ENCODE results near the gene ATXN10. TPM values are rescaled to one million over a fixed set of nuclear protein-coding genes. Genes with fewer than 3 reads are reported as not detected.
A peak's percentile ranks its signal among the peaks of the same experiment; 100 is the strongest.

Gene ATXN10
- total and polyA plus RNA-seq, 7 experiments from 2014 or later: 64.2 to 105 (median 76.1) TPM

- ChIA-PET POLR2A (no interaction called here), CTCF (interaction anchor here (0.6 to 1.6 kb wide), 4 partner anchors 9 to 45 kb away, joined by 3 to 8 read pairs (median 4); no protein-coding TSS in a partner anchor)
- Mint-ChIP-seq H3K27ac (peak overlapping the region in 3 of 9 donors; percentile 29 to 38 (median 31)), H3K4me1 (peaks cover 5 to 17% (median 8%) of the 10 kb centered on the region in 7 donors), H3K36me3 (peaks cover 0 to 21% (median 6%) of the 10 kb centered on the region in 5 donors), H3K9me3 (peaks cover 0 to 16% (median 6%) of the 10 kb centered on the region in 11 donors), H3K4me3 (no peak overlapping the region), H3K27me3 (peaks cover 28 to 53% (median 37%) of the 10 kb centered on the region in 5 donors)
- H3K27me3 ChIP-seq (ENCODE audit: control insufficient read depth in 2 of 2, insufficient read depth in 2 of 2, low read length in 2 of 2): no peaks in the 10 kb centered on the region
- no peaks in the 10 kb centered on the region for H3K36me3 ChIP-seq (ENCODE audit: control insufficient read depth in 2 of 3, insufficient read depth in 3 of 3, low read length in 3 of 3)
- H3K27ac ChIP-seq (ENCODE audit: low read depth, low read length): no peak overlapping the region
- H3K4me3 ChIP-seq (ENCODE audit: low read length): no peak overlapping the region
- peak; percentile 82 for ATAC-seq
- no peaks in the 10 kb centered on the region for H3K9me3 ChIP-seq (ENCODE audit: control insufficient read depth in 2 of 3, low read length in 3 of 3)
- no peaks in the 10 kb centered on the region for H3K4me1 ChIP-seq (ENCODE audit: control insufficient read depth in 2 of 2, insufficient read depth in 2 of 2, low read length in 2 of 2)
- DNase-seq: peak; percentile 19 to 79 (median 51)
- intact Hi-C loops (cut with micrococcal nuclease): no loop called here
Measured at GRCh38 chr22:45863981-45864751, 192.5 kb downstream of the ATXN10 start.

- ATAC-seq: no peak
- Mint-ChIP-seq H3K9me3 (peaks cover 0 to 16% (median 6%) of the 10 kb centered on the region in 11 donors), H3K4me1 (peaks cover 5 to 17% (median 8%) of the 10 kb centered on the region in 7 donors), H3K27ac (no peak overlapping the region), H3K36me3 (peaks cover 0 to 13% (median 6%) of the 10 kb centered on the region in 5 donors), H3K4me3 (no peak overlapping the region), H3K27me3 (peaks cover 30 to 61% (median 40%) of the 10 kb centered on the region in 5 donors)
- CTCF ChIA-PET: interaction anchor here (0.6 kb wide), 1 partner anchor 195 kb away, joined by 3 read pairs; no protein-coding TSS in a partner anchor
- Histone ChIP-seq H3K4me1 (ENCODE audit: control insufficient read depth in 2 of 2, insufficient read depth in 2 of 2, low read length in 2 of 2) (no peaks in the 10 kb centered on the region), H3K36me3 (ENCODE audit: control insufficient read depth in 2 of 3, insufficient read depth in 3 of 3, low read length in 3 of 3) (no peaks in the 10 kb centered on the region), H3K27ac (ENCODE audit: low read depth, low read length) (no peak overlapping the region), H3K9me3 (ENCODE audit: control insufficient read depth in 2 of 3, low read length in 3 of 3) (no peaks in the 10 kb centered on the region), H3K27me3 (ENCODE audit: control insufficient read depth in 2 of 2, insufficient read depth in 2 of 2, low read length in 2 of 2) (no peaks in the 10 kb centered on the region), H3K4me3 (ENCODE audit: low read length) (no peak overlapping the region)
- POLR2A ChIA-PET: no interaction called here
- DNase-seq: no peak
- intact Hi-C loops (cut with micrococcal nuclease): no loop called here
Measured at GRCh38 chr22:45864959-45865476, 193.4 kb downstream of the ATXN10 start.

GRCh38 chr22:45865561-45866125, 194.0 kb downstream of the ATXN10 start:
- H3K36me3 Mint-ChIP-seq: peaks cover 0 to 13% (median 4%) of the 10 kb centered on the region in 5 donors
- intact Hi-C loops (cut with micrococcal nuclease): no loop called here
- Histone ChIP-seq H3K36me3 (ENCODE audit: control insufficient read depth in 2 of 3, insufficient read depth in 3 of 3, low read length in 3 of 3) (no peaks in the 10 kb centered on the region), H3K27ac (ENCODE audit: low read depth, low read length) (no peak overlapping the region), H3K4me1 (ENCODE audit: control insufficient read depth in 2 of 2, insufficient read depth in 2 of 2, low read length in 2 of 2) (no peaks in the 10 kb centered on the region), H3K4me3 (ENCODE audit: low read length) (no peak overlapping the region), H3K27me3 (ENCODE audit: control insufficient read depth in 2 of 2, insufficient read depth in 2 of 2, low read length in 2 of 2) (no peaks in the 10 kb centered on the region), H3K9me3 (ENCODE audit: control insufficient read depth in 2 of 3, low read length in 3 of 3) (no peaks in the 10 kb centered on the region)
- ATAC-seq (no peak), DNase-seq (peak in 1 of 9 donors; percentile 6)
- H3K4me3 Mint-ChIP-seq: no peak overlapping the region
- ChIA-PET POLR2A (no interaction called here), CTCF (no interaction called here)
- H3K27me3 Mint-ChIP-seq: peaks cover 36 to 66% (median 44%) of the 10 kb centered on the region in 5 donors
- H3K27ac Mint-ChIP-seq: no peak overlapping the region
- peaks cover 0 to 17% (median 4%) of the 10 kb centered on the region in 11 donors for H3K9me3 Mint-ChIP-seq
- H3K4me1 Mint-ChIP-seq: peaks cover 5 to 17% (median 8%) of the 10 kb centered on the region in 7 donors

GRCh38 chr22:45866126-45866645, 194.6 kb downstream of the ATXN10 start:
- H3K27ac ChIP-seq (ENCODE audit: low read depth, low read length): no peak overlapping the region
- Mint-ChIP-seq H3K36me3 (peaks cover 0 to 13% (median 4%) of the 10 kb centered on the region in 5 donors), H3K27ac (no peak overlapping the region), H3K27me3 (peaks cover 37 to 66% (median 45%) of the 10 kb centered on the region in 5 donors), H3K4me3 (no peak overlapping the region), H3K4me1 (peaks cover 5 to 17% (median 8%) of the 10 kb centered on the region in 7 donors), H3K9me3 (peaks cover 0 to 19% (median 8%) of the 10 kb centered on the region in 11 donors)
- H3K27me3 ChIP-seq (ENCODE audit: control insufficient read depth in 2 of 2, insufficient read depth in 2 of 2, low read length in 2 of 2): no peaks in the 10 kb centered on the region
- ChIA-PET CTCF (interaction anchor here (0.5 kb wide), 1 partner anchor 54 kb away, joined by 3 read pairs; no protein-coding TSS in a partner anchor), POLR2A (no interaction called here)
- no peaks in the 10 kb centered on the region for H3K4me1 ChIP-seq (ENCODE audit: control insufficient read depth in 2 of 2, insufficient read depth in 2 of 2, low read length in 2 of 2)
- intact Hi-C loops (cut with micrococcal nuclease): no loop called here
- no peaks in the 10 kb centered on the region for H3K9me3 ChIP-seq (ENCODE audit: control insufficient read depth in 2 of 3, low read length in 3 of 3)
- ATAC-seq: no peak
- no peaks in the 10 kb centered on the region for H3K36me3 ChIP-seq (ENCODE audit: control insufficient read depth in 2 of 3, insufficient read depth in 3 of 3, low read length in 3 of 3)
- H3K4me3 ChIP-seq (ENCODE audit: low read length): no peak overlapping the region
- peak in 1 of 9 donors; percentile 19 for DNase-seq

- Histone ChIP-seq H3K36me3 (ENCODE audit: control insufficient read depth in 2 of 3, insufficient read depth in 3 of 3, low read length in 3 of 3) (no peaks in the 10 kb centered on the region), H3K27me3 (ENCODE audit: control insufficient read depth in 2 of 2, insufficient read depth in 2 of 2, low read length in 2 of 2) (no peaks in the 10 kb centered on the region), H3K9me3 (ENCODE audit: control insufficient read depth in 2 of 3, low read length in 3 of 3) (no peaks in the 10 kb centered on the region), H3K4me1 (ENCODE audit: control insufficient read depth in 2 of 2, insufficient read depth in 2 of 2, low read length in 2 of 2) (no peaks in the 10 kb centered on the region), H3K4me3 (ENCODE audit: low read length) (no peak overlapping the region), H3K27ac (ENCODE audit: low read depth, low read length) (no peak overlapping the region)
- intact Hi-C loops (cut with micrococcal nuclease): no loop called here
- ChIA-PET POLR2A (no interaction called here), CTCF (interaction anchor here (0.5 kb wide), 1 partner anchor 54 kb away, joined by 3 read pairs; no protein-coding TSS in a partner anchor)
- H3K4me3 Mint-ChIP-seq: no peak overlapping the region
- ATAC-seq (no peak), DNase-seq (peak in 1 of 9 donors; percentile 17)
- peaks cover 0 to 13% (median 4%) of the 10 kb centered on the region in 5 donors for H3K36me3 Mint-ChIP-seq
- H3K27ac Mint-ChIP-seq: no peak overlapping the region
- peaks cover 37 to 65% (median 45%) of the 10 kb centered on the region in 5 donors for H3K27me3 Mint-ChIP-seq
- H3K9me3 Mint-ChIP-seq: peaks cover 0 to 18% (median 7%) of the 10 kb centered on the region in 11 donors
- H3K4me1 Mint-ChIP-seq: peaks cover 5 to 17% (median 8%) of the 10 kb centered on the region in 7 donors
Measured at GRCh38 chr22:45866646-45867117, 195.0 kb downstream of the ATXN10 start.

- H3K4me3 ChIP-seq (ENCODE audit: low read length): no peak overlapping the region
- no peak overlapping the region for H3K4me3 Mint-ChIP-seq
- CTCF ChIA-PET: no interaction called here
- no peaks in the 10 kb centered on the region for H3K36me3 ChIP-seq (ENCODE audit: control insufficient read depth in 2 of 3, insufficient read depth in 3 of 3, low read length in 3 of 3)
- no peak overlapping the region for H3K27ac ChIP-seq (ENCODE audit: low read depth, low read length)
- H3K9me3 Mint-ChIP-seq: peaks cover 0 to 15% (median 6%) of the 10 kb centered on the region in 11 donors
- H3K4me1 ChIP-seq (ENCODE audit: control insufficient read depth in 2 of 2, insufficient read depth in 2 of 2, low read length in 2 of 2): no peaks in the 10 kb centered on the region
- intact Hi-C loops (cut with micrococcal nuclease): no loop called here
- peaks cover 0 to 9% (median 4%) of the 10 kb centered on the region in 5 donors for H3K36me3 Mint-ChIP-seq
- POLR2A ChIA-PET: no interaction called here
- peaks cover 5 to 17% (median 8%) of the 10 kb centered on the region in 7 donors for H3K4me1 Mint-ChIP-seq
- H3K27me3 Mint-ChIP-seq: peaks cover 37 to 61% (median 43%) of the 10 kb centered on the region in 5 donors
- H3K9me3 ChIP-seq (ENCODE audit: control insufficient read depth in 2 of 3, low read length in 3 of 3): peaks cover 0 to under 1% (median 0%) of the 10 kb centered on the region in 3 experiments
- DNase-seq (peak in 1 of 9 donors; percentile 18), ATAC-seq (no peak)
- H3K27ac Mint-ChIP-seq: no peak overlapping the region
- H3K27me3 ChIP-seq (ENCODE audit: control insufficient read depth in 2 of 2, insufficient read depth in 2 of 2, low read length in 2 of 2): no peaks in the 10 kb centered on the region
Measured at GRCh38 chr22:45867118-45867905, 195.7 kb downstream of the ATXN10 start.

Data from naive thymus-derived CD4-positive, alpha-beta T cell (primary cell).